Activated T-cell treated with anti-CD3 and anti-CD28 coated beads for 48 hours (primary cell): ENCODE data around the gene ADAMTSL3.
"Not testable (repeated sequence)": the region's sequence is repeated elsewhere in the genome, so short reads cannot be mapped to it uniquely, and the experiment has no call there.

Experiments
- DNase-seq: peaks from one replicate; pipeline ENCODE4 v3.0.0-alpha.2; 2020; ENCODE audit warnings: low read depth

Gene ADAMTSL3

GRCh38 chr15:83746231-83746630 is 92.3 kb downstream of the ADAMTSL3 start:
- no peak for DNase-seq

- DNase-seq, result no peak
Observed at GRCh38 chr15:83747050-83747717, 93.3 kb downstream of the ADAMTSL3 start.

- no peak for DNase-seq
Observed at GRCh38 chr15:83747718-83748110, 93.8 kb downstream of the ADAMTSL3 start.

DNA sequence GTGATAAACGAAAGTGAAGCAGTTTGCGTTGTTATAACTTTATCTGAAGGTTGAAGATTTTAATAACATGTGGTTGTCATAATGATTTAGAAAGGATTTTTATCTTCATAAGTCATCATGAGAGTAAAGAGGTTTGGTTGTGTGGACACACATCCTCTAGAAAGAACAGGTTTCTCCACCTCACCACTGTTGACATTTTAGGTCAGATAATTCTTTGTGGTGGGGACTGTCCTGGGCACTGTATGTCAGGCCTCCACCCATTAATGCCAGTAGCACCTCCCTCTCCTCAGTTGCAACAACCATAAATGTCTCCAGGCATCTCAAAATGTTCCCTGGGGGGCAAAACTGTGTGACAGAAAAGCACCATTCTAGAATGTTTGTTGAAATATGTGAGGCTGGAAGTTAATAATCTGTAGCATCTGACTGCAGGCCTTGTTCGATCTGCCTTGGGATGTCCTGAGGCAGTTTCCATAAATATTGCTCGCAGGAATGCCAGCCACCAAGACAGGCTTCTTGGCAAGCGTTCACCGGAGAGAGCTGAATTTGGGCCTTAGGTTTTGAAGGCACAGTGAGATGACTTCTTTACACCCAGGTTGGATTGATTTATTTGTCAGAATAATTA is 100.1 kb downstream of the ADAMTSL3 start:
- no peak for DNase-seq

- DNase-seq, result not testable (repeated sequence)
Observed at GRCh38 chr15:83757291-83757690, 103.4 kb downstream of the ADAMTSL3 start.

GRCh38 chr15:83762367-83762766 is 108.4 kb downstream of the ADAMTSL3 start:
- DNase-seq, result no peak

DNA sequence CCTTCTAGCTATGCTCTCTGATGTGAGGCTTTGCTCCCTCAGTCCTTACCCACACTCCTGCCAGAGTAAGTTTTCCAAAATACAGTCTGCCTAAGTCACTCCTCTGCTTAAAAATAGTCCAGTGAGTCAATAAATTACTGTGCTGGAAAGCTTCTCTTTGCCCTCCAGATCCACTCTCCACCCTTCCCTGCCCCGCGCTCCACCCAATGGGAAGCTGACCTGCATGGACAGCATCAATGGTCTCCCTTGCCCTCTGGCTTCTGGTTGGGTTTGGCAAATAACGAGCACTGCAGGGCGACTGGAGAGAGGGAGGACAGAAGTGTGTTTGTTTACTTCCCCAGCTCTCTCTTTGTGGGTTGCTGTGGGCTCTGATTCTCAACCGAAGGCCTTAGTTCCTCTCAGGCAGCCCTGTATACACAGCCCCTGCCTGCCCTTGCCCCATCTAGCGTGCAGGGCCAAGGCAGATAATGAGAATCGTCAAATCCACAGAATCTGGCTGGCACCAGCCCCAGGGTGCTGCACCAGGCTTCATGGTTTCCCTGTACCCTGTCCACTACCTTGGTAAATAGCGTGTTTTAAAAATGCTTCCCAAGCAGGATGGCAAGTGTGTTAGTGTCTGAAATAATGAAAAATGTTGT is 110.4 kb downstream of the ADAMTSL3 start:
- DNase-seq, result no peak

DNA sequence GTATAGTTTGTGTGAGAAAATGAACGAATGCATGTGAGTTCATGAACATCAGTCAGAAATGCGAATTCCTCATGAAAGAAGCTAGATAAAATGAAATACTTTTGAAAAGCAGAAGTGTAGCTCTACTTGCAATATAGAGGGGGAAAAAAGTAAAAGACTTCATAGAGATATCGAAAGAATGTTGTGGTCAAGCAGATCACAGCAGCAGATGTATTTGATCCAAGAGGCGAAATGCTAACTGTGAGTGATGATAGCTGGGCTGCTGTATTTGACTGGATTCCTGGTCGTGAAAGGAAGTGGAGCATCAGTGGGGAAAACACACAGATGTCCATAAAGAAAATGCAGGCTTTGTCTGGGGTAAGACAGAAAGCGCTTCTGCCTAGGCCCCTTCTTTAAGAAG is 112.4 kb downstream of the ADAMTSL3 start:
- no peak for DNase-seq

DNA sequence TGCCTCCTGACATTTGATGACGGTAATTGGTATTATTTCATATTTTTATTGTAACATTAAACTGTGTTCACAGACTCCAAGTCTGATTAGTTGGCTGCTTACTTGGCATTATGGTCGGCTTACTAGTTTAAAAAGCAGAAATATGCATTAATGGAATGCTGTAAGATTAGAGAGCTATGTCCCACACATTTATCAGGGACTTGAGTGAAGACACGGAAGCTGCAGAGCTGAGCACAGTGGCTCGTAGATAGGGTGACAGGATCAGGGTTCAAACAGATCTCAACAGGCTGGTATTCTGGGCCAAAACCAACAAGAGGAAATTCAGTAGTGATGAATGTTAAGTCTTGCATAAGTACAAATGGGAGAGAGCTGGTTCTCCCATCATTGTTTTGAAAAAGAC is 113.8 kb downstream of the ADAMTSL3 start:
- DNase-seq, result no peak

DNA sequence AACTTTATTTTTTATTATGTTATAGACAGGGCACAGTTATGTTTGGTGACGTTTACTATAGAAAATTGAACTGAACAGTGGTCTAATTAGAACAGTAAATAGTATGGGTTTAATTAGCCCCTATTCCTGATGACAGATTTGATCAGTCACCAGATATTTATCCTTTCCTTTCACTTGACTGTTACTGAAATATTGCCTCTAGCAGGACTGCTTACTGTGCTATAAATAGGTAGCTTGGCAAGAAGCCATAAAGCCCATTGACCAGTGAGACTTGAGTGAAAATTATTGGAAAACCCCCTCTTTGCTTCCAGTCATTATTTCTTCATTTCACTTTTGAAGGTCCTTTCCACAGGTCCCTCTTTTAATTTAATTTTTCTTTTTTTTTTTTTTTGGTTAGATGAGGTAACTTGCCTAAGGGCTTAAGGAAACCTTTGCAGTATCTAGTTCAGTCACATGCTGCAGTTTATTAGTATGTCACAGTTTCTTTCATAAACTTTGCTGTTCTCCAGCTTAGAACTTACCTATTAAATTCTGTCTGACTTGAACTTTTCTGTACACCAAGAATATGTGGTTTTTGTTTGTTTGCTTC is 115.6 kb downstream of the ADAMTSL3 start:
- no peak for DNase-seq

GRCh38 chr15:83775738-83776137 is 121.8 kb downstream of the ADAMTSL3 start:
- DNase-seq, result no peak

DNA sequence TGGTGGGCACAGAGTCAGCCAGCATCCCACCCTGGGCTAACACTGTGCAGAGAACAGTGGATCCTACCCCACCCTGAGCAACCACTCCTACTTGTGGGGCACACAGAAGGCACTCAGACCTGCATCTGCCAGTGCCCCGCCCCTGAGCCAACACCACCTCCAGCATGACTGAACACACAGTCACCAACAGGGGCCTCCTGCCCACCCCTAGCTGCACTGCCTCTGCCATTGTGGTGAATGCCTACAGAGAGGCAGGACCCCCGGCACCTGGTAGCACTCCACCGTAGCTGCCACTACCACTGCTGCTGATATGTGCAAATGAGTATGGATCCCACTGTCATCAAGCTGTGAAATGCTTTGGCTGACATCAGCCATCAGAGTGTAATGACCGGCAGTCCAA is 123.1 kb downstream of the ADAMTSL3 start:
- DNase-seq, result no peak

DNA sequence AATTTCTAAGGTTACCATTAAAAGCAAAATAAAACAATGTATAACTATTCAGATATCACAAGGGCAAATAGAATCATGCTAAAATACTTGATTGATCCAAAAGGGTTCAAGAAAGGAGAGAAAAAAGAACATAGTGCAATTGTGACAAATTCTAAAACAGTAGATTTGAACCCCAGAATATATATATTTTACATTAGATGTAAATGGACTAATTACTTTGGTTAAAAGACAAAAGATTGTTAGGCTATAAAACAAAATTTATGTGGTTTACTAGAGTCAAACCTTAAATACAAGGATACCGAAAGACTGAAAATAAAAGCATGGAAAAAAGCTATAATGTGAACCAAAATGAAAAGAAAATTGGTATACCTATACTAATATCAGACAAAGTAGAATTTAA is 129.3 kb downstream of the ADAMTSL3 start:
- no peak for DNase-seq

- DNase-seq, result no peak
Observed at GRCh38 chr15:83784975-83785374, 131.1 kb downstream of the ADAMTSL3 start.

- no peak for DNase-seq
Observed at GRCh38 chr15:83786336-83786735, 132.4 kb downstream of the ADAMTSL3 start.

DNA sequence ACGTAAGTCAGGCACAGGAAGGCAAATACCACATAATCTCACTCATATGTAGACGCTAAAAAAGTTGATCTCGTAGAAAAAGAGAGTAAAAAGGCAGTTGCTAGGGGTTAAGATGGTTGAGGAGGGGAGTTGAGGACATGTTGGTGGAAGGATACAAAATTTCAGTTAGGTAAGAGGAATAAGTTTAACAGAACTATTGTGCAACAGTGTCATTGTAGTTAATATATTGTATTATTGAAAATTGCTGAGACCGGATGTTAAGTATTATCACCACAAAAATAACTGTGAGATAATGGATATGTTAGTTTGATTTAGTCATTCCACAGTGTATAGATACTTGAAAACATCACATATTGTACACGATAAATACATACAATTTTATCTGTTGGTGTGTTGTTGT is 139.1 kb downstream of the ADAMTSL3 start:
- DNase-seq, result no peak

DNA sequence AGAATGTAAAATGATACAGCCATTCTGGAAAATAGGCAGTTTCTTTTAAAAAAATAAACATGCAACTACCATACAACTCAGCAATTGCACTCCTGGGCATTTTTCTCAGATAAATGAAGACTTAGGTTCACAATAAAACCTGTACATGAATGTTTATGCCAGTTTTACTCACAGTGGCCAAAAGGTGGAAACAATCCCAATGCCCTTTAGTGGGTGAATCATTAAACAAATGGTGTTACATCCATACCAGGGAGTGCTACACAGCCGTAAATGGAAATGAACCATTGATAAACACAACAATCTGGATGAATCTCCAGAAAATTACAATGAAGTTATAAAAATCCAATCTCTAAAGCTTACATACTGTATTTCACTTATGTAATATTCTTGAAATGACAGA is 140.3 kb downstream of the ADAMTSL3 start:
- DNase-seq, result no peak

- no peak for DNase-seq
Observed at GRCh38 chr15:83809345-83809744, 155.4 kb downstream of the ADAMTSL3 start.

DNA sequence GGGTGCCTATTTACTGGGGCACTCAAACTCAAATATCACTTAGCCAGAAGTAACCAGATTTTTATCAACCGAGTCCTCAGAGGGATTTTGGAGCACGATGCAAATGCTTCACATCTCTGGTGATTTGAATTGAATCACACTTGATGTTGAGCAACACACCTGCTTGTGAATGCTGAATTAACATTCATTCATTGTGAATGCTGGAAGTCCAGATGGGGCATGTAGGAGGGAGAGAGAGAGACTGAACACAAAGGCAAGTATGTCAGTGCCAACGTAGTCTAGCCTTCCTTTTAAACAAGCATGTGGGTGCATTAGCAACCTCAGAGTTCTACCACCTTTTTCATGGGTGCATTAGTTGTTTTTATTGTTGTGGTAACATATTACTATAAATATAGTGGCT is 156.2 kb downstream of the ADAMTSL3 start:
- DNase-seq, result no peak

DNA sequence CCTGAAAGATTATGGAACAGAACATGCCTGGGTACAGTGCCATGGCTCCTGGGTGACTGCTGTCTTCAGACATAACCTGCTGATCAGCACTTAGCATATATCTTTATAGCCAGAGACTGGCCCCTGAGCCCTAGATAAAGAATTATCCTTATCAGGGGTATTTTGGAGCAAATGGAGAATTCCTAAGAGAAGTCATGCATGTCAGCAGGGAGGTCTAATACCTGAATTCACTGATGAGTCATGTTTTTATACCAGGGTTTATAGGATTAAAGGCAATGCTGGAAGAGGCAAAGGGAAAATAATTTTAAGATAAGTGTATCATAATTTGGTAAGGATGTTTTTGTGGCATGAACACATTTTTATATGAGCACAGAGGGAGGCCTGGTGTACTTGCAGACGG is 159.8 kb downstream of the ADAMTSL3 start:
- no peak for DNase-seq

DNA sequence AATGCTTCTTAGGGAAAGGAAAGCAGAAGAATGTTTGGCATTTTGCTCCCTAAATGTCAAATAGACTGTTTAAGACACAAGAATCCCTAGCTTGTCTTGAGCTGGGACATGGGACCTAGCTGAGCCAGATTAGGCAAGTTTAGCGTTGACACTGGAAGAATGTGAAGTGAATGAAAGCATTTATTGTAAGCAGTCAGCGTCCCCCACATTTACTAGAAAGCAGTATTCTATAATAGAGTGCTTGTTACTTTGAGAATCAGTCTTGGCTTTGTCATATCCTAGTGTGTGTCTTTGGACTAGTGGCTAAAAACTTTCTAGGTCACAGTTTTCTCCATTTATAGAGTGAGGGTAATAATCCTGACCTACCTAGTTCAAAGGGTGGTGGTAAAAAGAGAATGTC is 161.6 kb downstream of the ADAMTSL3 start:
- DNase-seq, result no peak

GRCh38 chr15:83816124-83816883 is 162.4 kb downstream of the ADAMTSL3 start:
- no peak for DNase-seq

DNA sequence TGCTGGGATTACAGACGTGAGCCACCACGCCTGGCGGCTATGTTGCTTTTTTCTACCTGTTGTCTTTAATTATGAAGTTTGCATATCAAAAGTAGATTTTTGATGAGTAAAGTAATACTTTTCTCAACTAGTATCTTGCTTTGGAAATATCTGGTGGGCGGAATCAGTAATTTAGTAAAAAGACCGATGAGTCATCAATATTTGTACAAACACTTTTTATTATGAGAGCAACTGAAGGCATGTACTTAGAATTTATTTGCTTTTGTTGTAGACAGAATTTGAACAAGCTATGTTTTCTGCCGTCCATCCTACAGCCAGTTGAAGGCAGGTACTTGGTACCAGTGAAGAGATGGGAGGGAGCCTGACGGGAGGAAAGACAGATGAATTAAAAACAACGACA is 164.7 kb downstream of the ADAMTSL3 start:
- DNase-seq, result no peak
